Liver (tissue), 9 donors: Measurements from ENCODE around the gene SNX13. TPM values are rescaled to one million over a fixed set of nuclear protein-coding genes. Genes with fewer than 3 reads are reported as not detected.
A peak's percentile ranks its signal among the peaks of the same experiment; 100 is the strongest.

Experiments used
- DNase-seq: peaks from one replicate; pipeline ENCODE4 v3.0.0-alpha.2; 2017; ENCODE audit warnings: low spot score
- H3K27ac ChIP-seq, 2 donors: one replicate each; pipeline ENCODE4 v1.7.0; 2013; ENCODE audit warnings: inconsistent platforms in 2 of 2, low read length in 2 of 2, control low read depth in 1 of 2, low read depth in 1 of 2, mild to moderate bottlenecking in 1 of 2
- H3K27me3 ChIP-seq, 4 donors: one replicate each; pipeline versions ENCODE4 v1.6.1 to v1.7.0; 2013; ENCODE audit warnings: low read length in 3 of 4, inconsistent platforms in 1 of 4, mild to moderate bottlenecking in 1 of 4, moderate library complexity in 1 of 4; ENCODE audit not compliant: control insufficient read depth in 4 of 4, insufficient read depth in 4 of 4
- H3K36me3 ChIP-seq, 4 donors: one replicate each; pipeline versions ENCODE4 v1.6.1 to v1.7.0; 2013; ENCODE audit warnings: low read length in 3 of 4, mild to moderate bottlenecking in 3 of 4, low read depth in 1 of 4, moderate library complexity in 1 of 4; ENCODE audit not compliant: control insufficient read depth in 4 of 4, insufficient read depth in 3 of 4
- H3K4me1 ChIP-seq, 4 donors: one replicate each; pipeline versions ENCODE4 v1.6.1 to v1.7.0; 2013; ENCODE audit warnings: low read length in 3 of 4, mild to moderate bottlenecking in 3 of 4, moderate library complexity in 1 of 4; ENCODE audit not compliant: control insufficient read depth in 4 of 4, insufficient read depth in 4 of 4
- H3K4me3 ChIP-seq, 3 donors: one replicate each; pipeline versions ENCODE4 v1.6.1 to v1.7.0; 2013; ENCODE audit warnings: low read length in 3 of 3, control low read depth in 1 of 3, low read depth in 1 of 3, mild to moderate bottlenecking in 1 of 3
- H3K9ac ChIP-seq, 2 donors: one replicate each; pipeline ENCODE4 v1.7.0; 2013; ENCODE audit warnings: low read length in 2 of 2, mild to moderate bottlenecking in 2 of 2, moderate library complexity in 2 of 2, control low read depth in 1 of 2, low read depth in 1 of 2
- H3K9me3 ChIP-seq, 4 donors: one replicate each; pipeline versions ENCODE4 v1.6.1 to v1.7.0; 2013; ENCODE audit warnings: low read length in 3 of 4; ENCODE audit not compliant: control insufficient read depth in 4 of 4
- EGR1 ChIP-seq, 2 donors: IDR thresholded peaks; 2 replicates each; pipeline ENCODE4 v1.6.1; 2016 to 2018; ENCODE audit warnings: antibody characterized with exemption in 2 of 2, low read depth in 2 of 2
- FOXA1 ChIP-seq: IDR thresholded peaks from 2 replicates; pipeline ENCODE4 v1.6.1; 2016; ENCODE audit warnings: antibody characterized with exemption
- GABPA ChIP-seq, 2 donors: IDR thresholded peaks in 1 of 2; conservative IDR thresholded peaks in 1 of 2; 2 replicates each; pipeline ENCODE4 v1.6.1; 2016; ENCODE audit warnings: antibody characterized with exemption in 2 of 2, mild to moderate bottlenecking in 1 of 2, moderate library complexity in 1 of 2
- HNF4A ChIP-seq, 2 donors: conservative IDR thresholded peaks; 2 replicates each; pipeline ENCODE4 v1.6.1; 2016; ENCODE audit warnings: antibody characterized with exemption in 2 of 2, mild to moderate bottlenecking in 2 of 2
- JUND ChIP-seq, 2 donors: IDR thresholded peaks; 2 replicates each; pipeline ENCODE4 v1.6.1; 2016; ENCODE audit warnings: antibody characterized with exemption in 2 of 2
- RXRA ChIP-seq, 2 donors: IDR thresholded peaks; 2 replicates each; pipeline ENCODE4 v1.6.1; 2017 to 2018; ENCODE audit warnings: antibody characterized with exemption in 2 of 2, mild to moderate bottlenecking in 1 of 2
- SP1 ChIP-seq: IDR thresholded peaks from 2 replicates; pipeline ENCODE4 v1.6.1; 2018; ENCODE audit warnings: antibody characterized with exemption, mild to moderate bottlenecking
- TAF1 ChIP-seq: conservative IDR thresholded peaks from 2 replicates; pipeline ENCODE4 v1.6.1; 2016; ENCODE audit warnings: antibody characterized with exemption, mild to moderate bottlenecking
- YY1 ChIP-seq: IDR thresholded peaks from 2 replicates; pipeline ENCODE4 v1.6.1; 2016; ENCODE audit warnings: antibody characterized with exemption, mild to moderate bottlenecking
- WGBS: extraction: QIAGEN DNeasy Blood & Tissue Kit; methylation state at CpG from one replicate; pipeline ENCODE4 v1.1.7; 2013; 5-methylcytosine and 5-hydroxymethylcytosine counted together
- polyA plus RNA-seq, 2 donors: library from polyadenylated mRNA; stranded (reverse) in 1 of 2; unstranded in 1 of 2; fragments of 200-250 nt in 1 of 2; fragments of >200 nt in 1 of 2; fragmentation: Nextera tagmentation in 1 of 2; extraction: Ambion mirVana in 1 of 2; gene quantifications; one replicate each; pipeline versions ENCODE4 v1.2.1 to v1.2.3, GENCODE V29; 2013 to 2015
- total RNA-seq, 2 donors: library from RNA; depleted of rRNA; stranded (reverse); fragments of >200 nt; gene quantifications; one replicate each; pipeline ENCODE4 v1.2.3, GENCODE V29; 2014
- TF ChIP-seq, protein P1 (sequence below): fragments of 150-350 bp; IDR thresholded peaks from 2 replicates; pipeline ENCODE4 v1.5.1; 2017; ENCODE audit warnings: improper control_type of control experiment, low read depth, low read length; ENCODE audit not compliant: missing input control
- TF ChIP-seq, protein P2 (sequence below): IDR thresholded peaks from 2 replicates; pipeline ENCODE4 v1.6.1; 2016; ENCODE audit warnings: antibody characterized with exemption
- TF ChIP-seq, protein P3 (sequence below): IDR thresholded peaks from 2 replicates; pipeline ENCODE4 v1.6.1; 2016; ENCODE audit warnings: antibody characterized with exemption
- donor health status: healthy.
- donor health status: healthy.
- donor health status: healthy.
- donor health status: healthy.
- donor health status: healthy.

The SNX13 gene
- total and polyA plus RNA-seq, 4 donors = 5.4 to 28.1 (median 14.0) TPM

DNA sequence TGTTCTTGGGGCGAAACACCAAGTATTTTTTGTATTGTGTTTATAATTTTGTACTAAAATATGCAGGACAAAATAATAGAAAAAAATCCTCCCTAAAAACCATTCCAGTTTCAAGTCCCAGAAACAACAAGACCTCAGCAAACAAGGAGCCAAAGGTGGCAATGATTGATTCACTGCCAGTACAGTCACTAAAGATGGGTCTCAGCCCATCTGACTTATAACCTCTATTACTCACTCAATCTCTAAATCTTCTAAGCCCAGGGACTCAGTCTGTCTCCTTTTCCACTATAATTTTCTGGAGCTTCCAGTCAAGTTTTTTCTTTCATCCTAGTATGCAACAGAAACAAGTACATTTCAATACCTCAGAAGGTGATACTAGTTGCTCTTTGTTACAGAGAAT, 33.3 kb downstream of the SNX13 start:
- H3K27ac ChIP-seq = no peak overlapping the region
- no peak overlapping the region for H3K9ac ChIP-seq
- 98% methylated on average over 1 of the region's 1 CpG for WGBS
- peaks cover 0 to 7% (median 0%) of the 10 kb centered on the region in 4 donors for H3K4me1 ChIP-seq
- no peaks in the 10 kb centered on the region for H3K27me3 ChIP-seq
- H3K36me3 ChIP-seq = peaks cover 0 to 2% (median 0%) of the 10 kb centered on the region in 4 donors
- H3K9me3 ChIP-seq = no peaks in the 10 kb centered on the region
- TF ChIP-seq HNF4A (conservative IDR thresholded peaks at IDR 0.05) = peak in 1 of 2 donors; percentile 5
- TF ChIP-seq TAF1 = no peak
- TF ChIP-seq RXRA (IDR thresholded peaks at IDR 0.05) = no peak
- H3K4me3 ChIP-seq = no peak overlapping the region
- DNase-seq = no peak

DNA sequence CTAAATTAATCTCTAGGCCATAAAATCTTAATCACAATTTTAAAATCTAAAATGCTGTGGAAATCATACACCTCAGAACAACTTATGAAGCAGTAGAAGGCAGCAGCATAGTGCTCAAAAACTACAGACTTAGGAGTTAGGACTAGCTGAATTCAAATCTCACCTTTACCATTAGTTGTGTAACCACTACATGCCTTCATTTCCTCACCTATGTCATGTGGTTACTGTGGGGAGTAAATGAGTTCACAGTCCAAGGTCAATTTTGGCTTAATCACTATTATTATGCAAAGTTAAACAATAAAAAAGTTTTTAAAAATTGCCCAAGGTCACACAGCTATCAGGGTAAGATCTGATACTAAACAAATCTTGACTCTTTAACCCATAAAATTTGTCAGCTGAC, 37.0 kb downstream of the SNX13 start:
- H3K4me1 ChIP-seq = peaks cover 0 to 7% (median 0%) of the 10 kb centered on the region in 4 donors
- H3K4me3 ChIP-seq = no peak overlapping the region
- no peaks in the 10 kb centered on the region for H3K27me3 ChIP-seq
- TF ChIP-seq HNF4A (conservative IDR thresholded peaks at IDR 0.05) (peak; percentile 67 to 74), RXRA (IDR thresholded peaks at IDR 0.05) (peak; percentile 41 to 63), FOXA1 (no peak)
- no peaks in the 10 kb centered on the region for H3K36me3 ChIP-seq
- no peak overlapping the region for H3K27ac ChIP-seq
- no peak overlapping the region for H3K9ac ChIP-seq
- H3K9me3 ChIP-seq = no peaks in the 10 kb centered on the region
- DNase-seq = no peak

DNA sequence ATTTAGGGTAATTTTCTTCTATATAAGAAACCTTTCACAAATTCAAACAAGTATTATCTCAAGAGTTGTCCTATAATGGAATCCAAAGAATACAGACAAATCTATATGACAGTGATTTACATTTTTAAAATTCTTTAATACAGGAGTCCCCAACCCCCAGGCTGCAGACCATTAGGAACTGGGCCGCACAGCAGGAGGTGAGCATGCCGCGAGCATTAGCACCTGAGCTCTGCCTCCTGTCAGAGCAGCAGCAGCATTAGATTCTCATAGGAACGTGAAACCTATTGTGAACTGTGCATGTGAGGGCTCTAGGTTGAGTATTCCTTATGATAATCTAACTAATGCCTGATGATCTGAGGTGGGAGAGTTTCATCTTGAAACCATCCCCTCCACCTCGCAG, 37.7 kb downstream of the SNX13 start:
- Histone ChIP-seq H3K27ac (no peak overlapping the region), H3K27me3 (no peaks in the 10 kb centered on the region), H3K4me3 (no peak overlapping the region), H3K36me3 (no peaks in the 10 kb centered on the region), H3K9ac (no peak overlapping the region), H3K4me1 (peaks cover 0 to 7% (median 0%) of the 10 kb centered on the region in 4 donors), H3K9me3 (no peaks in the 10 kb centered on the region)
- WGBS = 96% methylated on average over 5 of the region's 5 CpGs
- TF ChIP-seq SP1 = no peak
- TF ChIP-seq YY1 = no peak
- TF ChIP-seq, protein P1, sequence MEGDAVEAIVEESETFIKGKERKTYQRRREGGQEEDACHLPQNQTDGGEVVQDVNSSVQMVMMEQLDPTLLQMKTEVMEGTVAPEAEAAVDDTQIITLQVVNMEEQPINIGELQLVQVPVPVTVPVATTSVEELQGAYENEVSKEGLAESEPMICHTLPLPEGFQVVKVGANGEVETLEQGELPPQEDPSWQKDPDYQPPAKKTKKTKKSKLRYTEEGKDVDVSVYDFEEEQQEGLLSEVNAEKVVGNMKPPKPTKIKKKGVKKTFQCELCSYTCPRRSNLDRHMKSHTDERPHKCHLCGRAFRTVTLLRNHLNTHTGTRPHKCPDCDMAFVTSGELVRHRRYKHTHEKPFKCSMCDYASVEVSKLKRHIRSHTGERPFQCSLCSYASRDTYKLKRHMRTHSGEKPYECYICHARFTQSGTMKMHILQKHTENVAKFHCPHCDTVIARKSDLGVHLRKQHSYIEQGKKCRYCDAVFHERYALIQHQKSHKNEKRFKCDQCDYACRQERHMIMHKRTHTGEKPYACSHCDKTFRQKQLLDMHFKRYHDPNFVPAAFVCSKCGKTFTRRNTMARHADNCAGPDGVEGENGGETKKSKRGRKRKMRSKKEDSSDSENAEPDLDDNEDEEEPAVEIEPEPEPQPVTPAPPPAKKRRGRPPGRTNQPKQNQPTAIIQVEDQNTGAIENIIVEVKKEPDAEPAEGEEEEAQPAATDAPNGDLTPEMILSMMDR = no peak
- TF ChIP-seq JUND (IDR thresholded peaks at IDR 0.05) = no peak
- no peak for TF ChIP-seq GABPA (IDR thresholded peaks at IDR 0.05 in 1 of 2, conservative IDR thresholded peaks at IDR 0.05 in 1 of 2)
- TF ChIP-seq HNF4A (conservative IDR thresholded peaks at IDR 0.05) = no peak
- no peak for TF ChIP-seq EGR1 (IDR thresholded peaks at IDR 0.05; ENCODE audit: low read depth in 2 of 2)
- TF ChIP-seq, protein P2, sequence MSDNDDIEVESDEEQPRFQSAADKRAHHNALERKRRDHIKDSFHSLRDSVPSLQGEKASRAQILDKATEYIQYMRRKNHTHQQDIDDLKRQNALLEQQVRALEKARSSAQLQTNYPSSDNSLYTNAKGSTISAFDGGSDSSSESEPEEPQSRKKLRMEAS = no peak
- TF ChIP-seq, protein P3, sequence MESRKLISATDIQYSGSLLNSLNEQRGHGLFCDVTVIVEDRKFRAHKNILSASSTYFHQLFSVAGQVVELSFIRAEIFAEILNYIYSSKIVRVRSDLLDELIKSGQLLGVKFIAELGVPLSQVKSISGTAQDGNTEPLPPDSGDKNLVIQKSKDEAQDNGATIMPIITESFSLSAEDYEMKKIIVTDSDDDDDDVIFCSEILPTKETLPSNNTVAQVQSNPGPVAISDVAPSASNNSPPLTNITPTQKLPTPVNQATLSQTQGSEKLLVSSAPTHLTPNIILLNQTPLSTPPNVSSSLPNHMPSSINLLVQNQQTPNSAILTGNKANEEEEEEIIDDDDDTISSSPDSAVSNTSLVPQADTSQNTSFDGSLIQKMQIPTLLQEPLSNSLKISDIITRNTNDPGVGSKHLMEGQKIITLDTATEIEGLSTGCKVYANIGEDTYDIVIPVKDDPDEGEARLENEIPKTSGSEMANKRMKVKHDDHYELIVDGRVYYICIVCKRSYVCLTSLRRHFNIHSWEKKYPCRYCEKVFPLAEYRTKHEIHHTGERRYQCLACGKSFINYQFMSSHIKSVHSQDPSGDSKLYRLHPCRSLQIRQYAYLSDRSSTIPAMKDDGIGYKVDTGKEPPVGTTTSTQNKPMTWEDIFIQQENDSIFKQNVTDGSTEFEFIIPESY = no peak
- DNase-seq = no peak
